DND-41 (cell line): Measurements from ENCODE around the gene RFX2.

Experiments used
- ATAC-seq: fragments of 200-7000 bp; cut with Tn5 transposase; 3 replicates; pipeline ENCODE4 v1.9.1; 2021; ENCODE audit warnings: low read depth; ENCODE audit not compliant: insufficient read depth
- DNase-seq: peaks from one replicate; pipeline ENCODE4 v3.0.0-alpha.2; 2020
- H2AFZ ChIP-seq: 2 replicates; pipeline ENCODE4 v1.6.0; 2012; ENCODE audit warnings: low read depth, low read length
- H3K27ac ChIP-seq: 2 replicates; pipeline ENCODE4 v1.5.1; 2012; ENCODE audit warnings: low read length, inconsistent platforms
- H3K27me3 ChIP-seq: fragments of 200-600 bp; sonication (generic); 2 replicates; pipeline ENCODE4 v1.6.0; 2012; ENCODE audit warnings: low read length, mild to moderate bottlenecking, inconsistent platforms; ENCODE audit not compliant: insufficient read depth, poor library complexity
- H3K36me3 ChIP-seq: 2 replicates; pipeline ENCODE4 v1.5.1; 2012; ENCODE audit warnings: low read length, inconsistent platforms; ENCODE audit not compliant: insufficient read depth
- H3K4me1 ChIP-seq: 2 replicates; pipeline ENCODE4 v1.5.1; 2012; ENCODE audit warnings: mild to moderate bottlenecking, low read length; ENCODE audit not compliant: insufficient read depth
- H3K4me2 ChIP-seq: 2 replicates; pipeline ENCODE4 v1.6.0; 2012; ENCODE audit warnings: mild to moderate bottlenecking, moderate library complexity, low read length, inconsistent platforms; ENCODE audit not compliant: insufficient read depth
- H3K4me3 ChIP-seq, 2 experiments: fragments of 200-600 bp in 1 of 2; shearing (Covaris generic) in 1 of 2; 2 replicates each; pipeline ENCODE4 v1.5.1; 2012 to 2016; ENCODE audit warnings: inconsistent platforms in 2 of 2, low read length in 2 of 2, mild to moderate bottlenecking in 2 of 2, low read depth in 1 of 2, moderate library complexity in 1 of 2
- H3K79me2 ChIP-seq: 2 replicates; pipeline ENCODE4 v1.6.0; 2012; ENCODE audit warnings: low read length, inconsistent platforms; ENCODE audit not compliant: insufficient read depth
- H3K9ac ChIP-seq: 2 replicates; pipeline ENCODE4 v1.6.0; 2012; ENCODE audit warnings: low read depth, mild to moderate bottlenecking, inconsistent platforms, low read length, moderate library complexity
- H3K9me3 ChIP-seq: 2 replicates; pipeline ENCODE4 v1.5.1; 2012; ENCODE audit warnings: low read length, moderate library complexity, mild to moderate bottlenecking, inconsistent platforms; ENCODE audit not compliant: insufficient read depth, severe bottlenecking
- H4K20me1 ChIP-seq: 2 replicates; pipeline ENCODE4 v1.6.0; 2012; ENCODE audit warnings: low read length; ENCODE audit not compliant: insufficient read depth
- EZH2 ChIP-seq: IDR thresholded peaks from 3 replicates; pipeline ENCODE4 v1.6.1; 2012; ENCODE audit warnings: borderline replicate concordance, low read depth, mild to moderate bottlenecking, moderate library complexity, low read length, inconsistent platforms; ENCODE audit not compliant: severe bottlenecking
- TF ChIP-seq, protein P1 (sequence below): IDR thresholded peaks from 2 replicates; pipeline ENCODE4 v1.5.1; 2012; ENCODE audit warnings: borderline replicate concordance, low read length, moderate library complexity, mild to moderate bottlenecking; ENCODE audit not compliant: poor library complexity, severe bottlenecking; ENCODE audit errors: extremely low read depth

The RFX2 gene

DNA sequence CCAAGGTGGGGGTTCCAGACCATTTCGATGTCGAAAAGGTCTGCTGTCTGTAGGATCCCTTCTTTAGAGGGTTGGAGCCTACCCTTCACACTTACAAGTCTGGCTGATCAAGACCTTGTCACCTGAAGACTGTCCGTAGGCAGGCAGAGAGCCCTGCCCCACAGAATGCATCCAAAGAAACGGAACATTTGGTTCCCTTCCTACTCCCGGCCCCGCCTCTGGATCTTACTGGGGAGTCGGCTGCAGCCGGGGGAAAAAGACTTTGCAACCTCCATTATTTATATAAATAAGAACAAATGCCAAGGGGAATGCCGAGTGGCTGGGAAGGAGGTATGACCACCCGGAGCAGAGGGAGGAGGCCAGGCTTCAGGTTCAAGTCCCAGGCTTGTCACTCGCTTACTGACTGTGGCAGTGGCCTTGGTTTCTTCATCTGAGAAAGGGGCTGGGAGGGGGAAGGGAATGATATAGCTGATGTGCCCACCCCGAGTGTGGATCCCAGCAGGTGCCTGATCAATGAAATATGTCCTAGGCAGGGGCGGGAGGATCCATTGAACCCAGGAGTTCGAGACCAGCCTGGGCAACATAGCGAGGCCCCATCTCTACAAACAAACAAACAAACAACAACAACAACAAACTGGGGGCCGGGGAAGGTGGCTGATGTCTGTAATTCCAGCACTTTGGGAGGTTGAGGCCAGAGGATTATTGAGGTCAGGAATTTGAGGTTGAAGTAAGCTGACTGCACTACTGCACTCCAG, 48.7 kb downstream of the RFX2 start:
- H2AFZ ChIP-seq: no peak overlapping the region
- peaks cover 15% of the 10 kb centered on the region for H4K20me1 ChIP-seq
- no peak overlapping the region for H3K9ac ChIP-seq
- no peaks in the 10 kb centered on the region for H3K79me2 ChIP-seq
- H3K4me3 ChIP-seq: no peak overlapping the region
- ATAC-seq (peak; percentile 14; the same call in 1 of the 3 replicates), DNase-seq (no peak)
- H3K27me3 ChIP-seq: no peaks in the 10 kb centered on the region
- peak overlapping the region; percentile 55; the same call in 1 of the 2 replicates for H3K4me2 ChIP-seq
- H3K9me3 ChIP-seq: no peaks in the 10 kb centered on the region
- TF ChIP-seq, protein P1, sequence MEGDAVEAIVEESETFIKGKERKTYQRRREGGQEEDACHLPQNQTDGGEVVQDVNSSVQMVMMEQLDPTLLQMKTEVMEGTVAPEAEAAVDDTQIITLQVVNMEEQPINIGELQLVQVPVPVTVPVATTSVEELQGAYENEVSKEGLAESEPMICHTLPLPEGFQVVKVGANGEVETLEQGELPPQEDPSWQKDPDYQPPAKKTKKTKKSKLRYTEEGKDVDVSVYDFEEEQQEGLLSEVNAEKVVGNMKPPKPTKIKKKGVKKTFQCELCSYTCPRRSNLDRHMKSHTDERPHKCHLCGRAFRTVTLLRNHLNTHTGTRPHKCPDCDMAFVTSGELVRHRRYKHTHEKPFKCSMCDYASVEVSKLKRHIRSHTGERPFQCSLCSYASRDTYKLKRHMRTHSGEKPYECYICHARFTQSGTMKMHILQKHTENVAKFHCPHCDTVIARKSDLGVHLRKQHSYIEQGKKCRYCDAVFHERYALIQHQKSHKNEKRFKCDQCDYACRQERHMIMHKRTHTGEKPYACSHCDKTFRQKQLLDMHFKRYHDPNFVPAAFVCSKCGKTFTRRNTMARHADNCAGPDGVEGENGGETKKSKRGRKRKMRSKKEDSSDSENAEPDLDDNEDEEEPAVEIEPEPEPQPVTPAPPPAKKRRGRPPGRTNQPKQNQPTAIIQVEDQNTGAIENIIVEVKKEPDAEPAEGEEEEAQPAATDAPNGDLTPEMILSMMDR: no peak
- no peak for TF ChIP-seq EZH2
- peak overlapping the region; percentile 40; the same call in 1 of the 2 replicates for H3K27ac ChIP-seq
- peaks cover 21% of the 10 kb centered on the region for H3K4me1 ChIP-seq
- no peaks in the 10 kb centered on the region for H3K36me3 ChIP-seq

DNA sequence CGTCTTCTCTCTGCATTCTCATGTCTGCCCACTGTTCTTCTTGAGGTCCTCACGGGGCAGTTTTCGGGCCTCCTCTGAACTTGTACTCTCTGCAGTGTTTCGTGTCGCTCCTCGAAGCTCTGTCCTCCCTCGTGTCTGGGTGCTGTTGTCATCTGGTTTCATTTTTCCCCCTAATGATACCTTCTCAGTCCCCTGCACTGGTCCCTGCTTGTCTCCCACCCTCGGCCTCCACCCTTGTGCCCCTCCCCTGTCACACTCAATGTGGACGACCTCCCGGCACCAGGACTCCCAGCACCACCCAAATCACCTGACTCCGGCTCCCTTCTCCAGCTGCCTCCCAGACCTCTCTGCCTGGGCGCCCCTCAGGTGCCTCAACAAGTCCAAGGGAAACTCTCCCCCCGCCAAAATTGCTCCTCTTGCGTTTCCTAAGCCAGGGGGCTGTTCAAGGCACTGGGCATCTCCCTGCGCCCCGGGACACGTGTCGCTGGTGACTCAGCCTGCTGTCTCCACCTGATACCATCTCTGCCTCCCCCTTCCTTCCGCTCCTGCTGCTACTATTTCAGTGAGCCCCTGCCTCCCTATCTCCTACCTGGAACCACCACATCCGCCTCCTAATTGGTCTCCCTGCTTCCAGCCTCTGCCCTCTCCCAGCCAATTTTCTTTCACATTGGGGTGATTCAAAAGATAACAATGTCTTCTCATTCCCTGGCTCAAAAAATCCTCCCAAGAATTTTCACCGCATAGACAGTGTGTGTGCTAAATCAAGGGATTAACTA, 49.5 kb downstream of the RFX2 start:
- Histone ChIP-seq H3K9ac (no peak overlapping the region), H3K27ac (peak overlapping the region; percentile 40; the same call in 1 of the 2 replicates)
- peak; percentile 70 for DNase-seq

DNA sequence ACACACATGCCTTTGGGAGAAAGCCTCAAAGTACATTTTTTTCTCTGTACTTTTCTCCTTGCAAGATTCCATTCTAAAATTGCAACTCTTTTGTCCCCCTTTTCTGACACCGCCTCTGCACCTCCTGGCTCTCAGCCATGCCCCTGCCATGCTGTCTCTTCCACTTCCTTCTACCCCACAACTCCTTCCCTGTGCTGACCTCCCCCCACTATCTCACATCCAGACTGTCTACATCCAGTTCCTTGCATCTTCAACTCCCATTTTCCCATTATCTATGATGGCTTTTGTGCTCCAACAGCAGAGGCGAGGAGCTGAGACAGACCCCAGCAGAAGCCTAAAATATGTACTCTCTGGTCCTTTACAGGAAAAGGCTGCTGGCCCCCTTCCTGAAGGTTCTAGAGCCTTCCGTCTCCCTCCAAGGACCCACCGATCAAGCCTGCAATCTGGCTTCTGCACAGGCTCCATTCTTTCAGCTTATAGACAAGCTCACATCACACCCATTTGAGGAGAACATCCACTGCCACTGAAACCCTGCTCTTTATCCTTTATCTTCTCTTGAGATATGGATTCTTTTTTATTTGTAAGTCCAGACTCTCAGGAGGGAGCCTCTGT, 50.2 kb downstream of the RFX2 start:
- peaks cover 15% of the 10 kb centered on the region for H4K20me1 ChIP-seq
- no peak overlapping the region for H3K9ac ChIP-seq
- peaks cover 21% of the 10 kb centered on the region for H3K4me1 ChIP-seq
- H3K79me2 ChIP-seq: no peaks in the 10 kb centered on the region
- H3K4me3 ChIP-seq: no peak overlapping the region
- DNase-seq (no peak), ATAC-seq (no peak)
- no peak for TF ChIP-seq EZH2
- TF ChIP-seq, protein P1: no peak
- H2AFZ ChIP-seq: no peak overlapping the region
- no peak overlapping the region for H3K27ac ChIP-seq
- H3K9me3 ChIP-seq: no peaks in the 10 kb centered on the region
- no peaks in the 10 kb centered on the region for H3K27me3 ChIP-seq
- H3K4me2 ChIP-seq: no peak overlapping the region
- no peaks in the 10 kb centered on the region for H3K36me3 ChIP-seq

More for the DNA sequence above, 49.5 kb downstream of the RFX2 start:
- Histone ChIP-seq H3K9me3 (no peaks in the 10 kb centered on the region), H3K27me3 (no peaks in the 10 kb centered on the region), H4K20me1 (peaks cover 15% of the 10 kb centered on the region), H2AFZ (no peak overlapping the region), H3K4me2 (peak overlapping the region; percentile 55), H3K79me2 (no peaks in the 10 kb centered on the region), H3K4me3 (no peak overlapping the region), H3K36me3 (no peaks in the 10 kb centered on the region), H3K4me1 (peaks cover 21% of the 10 kb centered on the region)
- peak; percentile 91 for ATAC-seq
- TF ChIP-seq, protein P1: no peak
- TF ChIP-seq EZH2: no peak
